ENCODE data around the gene LRRC41.
"Not testable (repeated sequence)": the region's sequence is repeated elsewhere in the genome, so short reads cannot be mapped to it uniquely, and the experiment has no call there.

LRRC41 gene

GRCh38 chr1:46241733-46242132 lies 61.7 kb downstream of the LRRC41 start:
- not testable (repeated sequence) for DNase-seq

GRCh38 chr1:46238865-46239264 lies 64.6 kb downstream of the LRRC41 start:
- DNase-seq = not testable (repeated sequence)

GRCh38 chr1:46236882-46237281 lies 66.5 kb downstream of the LRRC41 start:
- no peak for DNase-seq

- DNase-seq = not testable (repeated sequence)
Observed at GRCh38 chr1:46231231-46231630, 72.2 kb downstream of the LRRC41 start.

Measured in islet precursor cell (in vitro differentiated cells).